GM23338 (cell line): Measurements from ENCODE around the gene GABPA.
"Not testable (repeated sequence)": the region's sequence is repeated elsewhere in the genome, so short reads cannot be mapped to it uniquely, and the experiment has no call there.

Experiments used
- CREB1 ChIP-seq: fragments of 250-450 bp; sonication (Bioruptor Pico); IDR thresholded peaks from 2 replicates; pipeline ENCODE4 v1.5.0; 2020; ENCODE audit warnings: low read depth, mild to moderate bottlenecking, moderate library complexity
- CTCF ChIP-seq, 2 experiments: fragments of 200-600 bp in 1 of 2; sonication (generic) in 1 of 2; conservative IDR thresholded peaks; 2 replicates each; pipeline versions ENCODE4 v1.5.1 to v1.6.1; 2016 to 2017; ENCODE audit warnings: antibody characterized with exemption in 2 of 2, low read depth in 2 of 2, mild to moderate bottlenecking in 2 of 2, moderate library complexity in 1 of 2
- EZH2 ChIP-seq: fragments of 200-600 bp; sonication (generic); IDR thresholded peaks from one replicate; pipeline ENCODE4 v1.8.0; 2017; ENCODE audit warnings: antibody characterized with exemption, mild to moderate bottlenecking, low read depth; ENCODE audit not compliant: unreplicated experiment
- EZH2phosphoT487 ChIP-seq: fragments of 200-600 bp; sonication (generic); IDR thresholded peaks from one replicate; pipeline ENCODE4 v1.8.1; 2018; ENCODE audit warnings: antibody characterized with exemption; ENCODE audit not compliant: unreplicated experiment
- POLR2AphosphoS5 ChIP-seq: IDR thresholded peaks from 2 replicates; pipeline ENCODE4 v1.6.1; 2016; ENCODE audit warnings: antibody characterized with exemption, low read depth
- REST ChIP-seq: IDR thresholded peaks from one replicate; pipeline ENCODE4 v1.6.1; 2018; ENCODE audit warnings: antibody characterized with exemption; ENCODE audit not compliant: unreplicated experiment
- ZNF462 ChIP-seq: fragments of 250-450 bp; sonication (Bioruptor Pico); IDR thresholded peaks from 2 replicates; pipeline ENCODE4 v1.5.0; 2020; ENCODE audit warnings: mild to moderate bottlenecking, moderate library complexity

- not testable (repeated sequence) for TF ChIP-seq CTCF (conservative IDR thresholded peaks at IDR 0.05; ENCODE audit: low read depth in 2 of 2); EZH2phosphoT487; EZH2; CREB1 (CRISPR knock-in tag); ZNF462 (CRISPR knock-in tag); POLR2AphosphoS5; REST
Observed at GRCh38 chr21:25695461-25695860, 39.3 kb upstream of the GABPA start.
